ENCODE data around the gene MAP2K2.
A peak's percentile ranks its signal among the peaks of the same experiment; 100 is the strongest.
"Not testable (repeated sequence)": the region's sequence is repeated elsewhere in the genome, so short reads cannot be mapped to it uniquely, and the experiment has no call there.

MAP2K2 gene

DNA sequence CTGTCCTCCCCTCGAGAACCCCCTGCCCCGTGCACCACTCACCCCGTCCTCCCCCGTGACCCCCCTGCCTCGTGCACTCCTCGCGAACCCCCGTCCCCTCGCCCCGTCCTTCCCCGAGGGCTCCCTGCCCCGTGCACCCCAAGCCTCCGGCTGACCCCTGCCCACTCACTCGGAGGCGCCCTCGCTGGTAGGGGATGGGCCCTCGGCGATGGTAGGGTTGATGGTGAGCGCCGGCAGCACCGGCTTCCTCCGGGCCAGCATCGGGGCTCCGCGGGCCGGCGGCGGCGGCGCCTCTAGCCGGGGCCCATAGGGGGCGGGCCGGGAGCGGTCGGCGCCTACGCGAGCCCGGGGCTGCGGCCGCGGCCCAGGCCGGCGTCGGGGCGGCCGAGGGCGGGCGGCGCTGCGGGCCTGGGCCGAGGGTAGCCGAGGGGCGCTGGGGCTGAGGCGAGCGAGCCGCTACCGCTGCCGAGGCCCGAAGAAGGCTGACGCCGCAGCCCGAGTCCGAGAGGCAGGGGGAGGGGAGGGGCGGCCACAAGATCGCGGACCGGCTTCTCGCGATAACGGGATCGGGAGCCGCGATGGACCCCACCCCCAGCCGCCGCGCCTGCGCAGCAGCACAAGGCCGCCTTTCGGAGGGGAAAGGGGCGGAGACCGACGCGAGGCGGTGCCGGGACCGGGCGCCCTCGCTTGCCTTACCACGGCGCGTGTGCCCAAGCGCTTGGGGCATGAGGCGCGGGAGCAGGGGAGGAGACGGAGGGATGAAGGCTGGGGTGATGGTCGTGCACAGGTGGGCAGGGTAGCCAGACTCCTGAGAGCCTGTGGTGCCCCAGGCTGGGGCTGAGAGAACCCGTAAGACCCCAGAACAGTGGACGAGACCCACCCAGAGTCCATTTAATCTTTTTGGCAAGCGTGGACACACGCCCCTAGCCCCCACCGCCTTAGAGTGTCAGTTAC, at the start of gene MAP2K2:
Gene MAP2K2, minus strand, starts transcription at position 508 of the 954 bp plus-strand sequence. Its CDS starts 247 bp downstream, at position 261.
- DNase-seq = peak; percentile 98

DNA sequence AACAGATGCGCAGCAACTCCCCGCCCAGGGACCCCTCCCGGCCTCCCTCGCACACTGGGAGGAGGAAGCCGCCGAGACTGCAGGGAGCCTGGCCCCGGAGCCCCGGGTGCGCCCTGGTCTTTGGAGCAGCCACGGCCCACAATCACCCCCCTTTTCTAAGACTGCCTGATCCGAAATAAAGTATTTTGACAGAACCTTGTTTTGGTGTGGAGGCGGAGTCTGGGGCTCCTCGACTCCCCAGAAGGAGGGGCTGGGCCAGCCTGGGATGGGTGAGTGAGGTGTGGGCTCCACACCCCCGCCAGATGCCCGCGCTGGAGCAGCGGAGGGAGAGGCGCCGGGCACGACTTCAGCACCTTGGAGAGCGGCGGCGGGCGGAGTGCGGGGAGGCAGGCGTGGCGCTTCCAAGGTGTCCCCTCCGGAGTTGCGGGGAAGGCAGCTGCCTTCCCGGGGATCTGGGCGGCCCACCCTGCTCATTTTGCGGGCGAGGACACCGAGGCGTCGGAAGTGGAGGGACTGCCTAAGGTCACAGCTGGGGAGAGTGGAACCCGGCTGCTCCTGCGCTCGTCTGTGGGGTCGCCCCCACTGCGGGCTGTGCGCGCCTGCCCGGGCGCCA, 49.0 kb upstream of the MAP2K2 start:
- DNase-seq = peak; percentile 70

DNA sequence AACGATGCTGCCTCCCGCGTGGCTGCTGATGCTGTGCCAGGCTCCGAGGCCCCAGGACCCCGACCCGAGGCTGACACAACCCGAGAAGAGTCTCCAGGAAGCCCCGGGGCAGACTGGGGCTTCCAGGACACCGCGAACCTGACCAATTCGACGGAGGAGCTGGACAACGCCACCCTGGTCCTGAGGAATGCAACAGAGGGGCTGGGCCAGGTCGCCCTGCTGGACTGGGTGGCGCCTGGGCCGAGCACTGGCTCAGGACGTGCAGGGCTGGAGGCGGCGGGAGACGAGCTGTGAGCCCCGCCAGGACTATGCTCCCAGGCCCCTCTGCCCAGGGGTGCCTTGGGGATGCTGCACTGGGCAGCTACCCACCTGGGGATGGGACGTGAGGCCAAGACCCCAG, 47.8 kb upstream of the MAP2K2 start:
- DNase-seq = no peak

DNA sequence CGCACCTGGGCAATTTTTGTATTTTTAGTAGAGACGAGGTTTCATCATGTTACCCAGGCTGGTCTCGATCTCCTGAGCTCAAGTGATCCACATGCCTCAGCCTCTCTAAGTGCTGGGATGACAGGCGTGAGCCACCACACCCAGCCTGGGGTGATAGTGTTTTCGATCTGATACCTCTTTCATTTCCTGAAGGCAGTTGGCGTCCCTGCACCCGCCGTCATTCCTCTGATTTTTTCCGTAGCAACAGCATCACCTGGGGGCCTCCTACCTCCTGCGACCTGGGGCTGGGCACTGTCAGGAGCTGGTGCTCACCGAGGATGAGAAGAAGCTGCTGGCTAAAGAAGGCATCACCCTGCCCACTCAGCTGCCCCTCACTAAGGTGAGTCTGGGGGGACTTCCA, 40.3 kb upstream of the MAP2K2 start:
- DNase-seq = no peak

DNA sequence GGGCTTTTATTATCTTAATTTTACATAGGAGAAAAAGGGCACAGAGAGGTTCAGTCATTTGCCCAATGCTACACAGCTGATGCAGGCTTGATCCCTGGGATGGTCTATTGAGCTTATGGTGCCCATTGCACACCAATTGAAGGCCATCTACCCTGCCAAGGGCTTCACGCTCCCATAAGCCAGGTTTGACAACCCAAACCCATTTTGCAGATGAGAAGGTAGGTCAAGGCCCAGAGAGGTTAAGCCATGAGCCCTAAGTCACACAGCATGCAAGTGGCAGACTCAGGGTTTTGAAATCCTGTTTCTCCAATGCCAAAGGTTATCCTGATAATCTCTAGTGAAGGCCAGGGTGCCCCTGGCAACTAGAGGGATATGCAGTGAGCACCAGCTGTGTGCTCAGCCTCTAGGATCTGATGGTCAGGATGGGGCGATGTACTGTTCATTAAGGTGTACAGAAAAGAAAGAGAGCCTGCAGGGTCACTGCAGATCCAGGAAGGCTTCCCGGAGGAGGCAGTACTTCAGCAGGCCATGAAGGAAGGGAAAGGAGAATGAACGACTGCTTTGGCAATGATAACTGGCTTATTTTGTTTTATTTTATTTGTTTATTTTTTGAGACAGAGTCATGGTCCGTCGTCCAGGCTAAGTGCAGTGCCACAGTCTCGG, 37.6 kb upstream of the MAP2K2 start:
- no peak for DNase-seq

DNA sequence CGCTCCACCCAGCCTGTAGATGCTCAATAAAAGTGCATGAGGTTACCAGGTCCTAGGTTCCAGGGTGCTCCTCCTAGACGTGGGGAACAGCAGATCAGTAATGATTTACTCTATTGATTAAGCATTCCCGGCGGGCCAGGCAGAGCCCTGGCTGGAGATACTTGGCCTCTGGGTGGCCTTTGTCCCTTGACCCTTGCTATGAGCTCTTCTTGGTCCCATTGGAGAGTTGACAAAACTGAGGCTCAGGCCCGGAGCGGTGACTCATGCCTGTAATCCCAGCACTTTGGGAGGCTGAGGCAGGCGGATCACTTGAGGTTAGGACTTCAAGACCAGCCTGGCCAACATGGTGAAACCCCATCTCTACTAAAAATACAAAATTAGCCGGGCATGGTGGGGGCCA, 34.0 kb upstream of the MAP2K2 start:
- not testable (repeated sequence) for DNase-seq

DNA sequence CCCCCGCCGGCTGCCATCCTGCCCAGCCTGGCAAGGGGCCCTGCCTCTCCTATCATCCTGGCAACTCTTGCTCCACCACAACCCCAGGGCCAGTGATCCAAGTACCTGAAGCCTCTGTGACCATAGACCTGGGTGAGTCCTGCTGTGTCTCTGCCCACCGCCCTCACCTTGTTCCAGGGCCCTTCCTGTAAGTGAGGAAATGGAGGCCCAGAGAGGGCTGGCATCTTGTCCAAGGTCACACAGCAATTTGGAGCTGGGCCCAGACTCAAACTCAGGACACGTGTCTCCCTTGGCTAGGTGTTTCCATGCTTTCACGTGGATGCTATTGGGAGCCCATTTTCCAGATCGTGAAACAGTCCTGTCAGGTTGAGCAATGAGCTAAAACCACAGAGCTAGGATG, 33.2 kb upstream of the MAP2K2 start:
- DNase-seq = no peak

DNA sequence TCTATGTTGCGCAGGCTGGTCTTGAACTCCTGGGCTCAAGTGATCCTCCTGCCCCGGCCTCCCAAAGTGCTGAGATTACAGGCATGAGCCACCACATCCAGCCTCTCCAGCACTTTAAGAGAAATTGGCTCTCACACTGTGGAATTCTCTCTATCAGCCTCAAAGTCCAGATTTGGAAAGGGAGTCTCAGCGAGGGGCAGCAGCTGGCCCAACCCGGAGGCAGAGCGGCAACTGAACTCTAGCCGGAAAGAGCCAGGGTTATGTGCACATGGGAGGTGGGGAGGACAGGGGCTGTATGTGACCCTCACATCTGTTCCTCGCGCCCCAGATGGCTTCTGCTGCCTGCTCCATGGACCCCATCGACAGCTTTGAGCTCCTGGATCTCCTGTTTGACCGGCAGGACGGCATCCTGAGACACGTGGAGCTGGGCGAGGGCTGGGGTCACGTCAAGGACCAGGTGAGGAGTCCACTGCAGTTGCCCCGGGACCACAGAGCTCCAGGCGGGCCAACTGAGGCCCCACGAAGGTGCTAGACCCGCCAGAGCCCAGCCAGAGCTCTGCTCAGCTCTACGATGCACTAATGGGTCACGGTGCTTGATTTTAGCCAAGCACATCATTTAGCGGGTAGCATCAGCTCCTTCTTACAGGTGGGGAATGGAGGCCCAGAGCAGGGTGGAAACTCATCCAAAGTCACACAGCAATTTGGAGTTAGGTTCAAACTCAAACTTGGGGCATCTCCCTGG, 30.8 kb upstream of the MAP2K2 start:
- DNase-seq = no peak

DNA sequence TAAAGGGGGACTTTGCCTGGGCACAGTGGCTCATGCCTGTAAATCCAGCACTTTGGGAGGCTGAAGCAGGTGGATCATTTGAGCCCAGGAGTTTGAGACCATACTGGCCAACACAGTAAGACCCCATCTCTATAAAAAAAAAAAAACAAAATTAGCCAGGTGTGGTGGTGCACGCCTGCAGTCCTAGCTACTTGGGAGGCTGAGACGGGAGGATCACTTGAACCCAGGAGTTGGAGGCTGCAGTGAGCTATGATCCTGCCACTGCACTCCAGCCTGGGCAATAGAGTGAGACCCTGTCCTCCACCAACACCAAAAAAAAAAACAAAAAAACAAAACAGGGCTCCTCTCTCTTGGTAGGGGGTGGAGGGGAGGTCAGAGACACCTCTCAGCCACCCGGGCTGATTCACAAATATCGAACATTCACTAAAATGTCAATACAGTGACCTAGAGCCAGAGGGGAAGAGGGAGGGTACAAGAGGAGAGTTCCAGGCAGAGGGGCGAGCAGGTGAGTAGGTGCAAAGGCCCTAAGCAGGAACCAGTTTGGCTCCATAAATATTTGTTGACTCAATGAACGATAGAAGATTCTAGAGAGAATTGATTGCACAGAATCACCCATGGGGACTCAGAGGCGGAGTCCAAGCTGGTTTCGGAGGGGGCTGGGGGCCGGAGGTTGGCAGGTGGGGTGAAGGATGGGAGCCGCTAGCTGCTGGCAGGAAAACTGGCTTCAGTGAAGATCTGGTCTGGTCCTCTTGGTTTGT, 28.5 kb upstream of the MAP2K2 start:
- DNase-seq = no peak

DNA sequence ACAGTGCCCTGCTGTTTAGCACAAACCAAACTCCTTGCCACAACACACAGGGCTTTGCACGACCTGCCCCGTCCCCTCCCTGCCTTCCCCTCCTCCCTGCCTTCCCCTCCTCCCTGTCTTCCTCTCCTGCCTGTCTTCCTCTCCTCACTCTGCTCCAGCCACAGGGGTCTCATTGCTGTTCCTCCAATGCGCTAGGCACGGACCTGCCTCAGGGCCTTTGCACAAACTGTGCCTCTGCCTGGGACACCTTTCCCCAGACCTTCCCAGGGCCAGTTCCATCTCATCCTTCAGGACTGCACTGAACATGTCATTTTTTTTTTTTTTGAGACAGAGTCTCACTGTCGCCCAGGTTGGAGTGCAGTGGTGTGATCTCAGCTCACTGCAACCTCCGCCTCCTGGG, 27.7 kb upstream of the MAP2K2 start:
- no peak for DNase-seq

DNA sequence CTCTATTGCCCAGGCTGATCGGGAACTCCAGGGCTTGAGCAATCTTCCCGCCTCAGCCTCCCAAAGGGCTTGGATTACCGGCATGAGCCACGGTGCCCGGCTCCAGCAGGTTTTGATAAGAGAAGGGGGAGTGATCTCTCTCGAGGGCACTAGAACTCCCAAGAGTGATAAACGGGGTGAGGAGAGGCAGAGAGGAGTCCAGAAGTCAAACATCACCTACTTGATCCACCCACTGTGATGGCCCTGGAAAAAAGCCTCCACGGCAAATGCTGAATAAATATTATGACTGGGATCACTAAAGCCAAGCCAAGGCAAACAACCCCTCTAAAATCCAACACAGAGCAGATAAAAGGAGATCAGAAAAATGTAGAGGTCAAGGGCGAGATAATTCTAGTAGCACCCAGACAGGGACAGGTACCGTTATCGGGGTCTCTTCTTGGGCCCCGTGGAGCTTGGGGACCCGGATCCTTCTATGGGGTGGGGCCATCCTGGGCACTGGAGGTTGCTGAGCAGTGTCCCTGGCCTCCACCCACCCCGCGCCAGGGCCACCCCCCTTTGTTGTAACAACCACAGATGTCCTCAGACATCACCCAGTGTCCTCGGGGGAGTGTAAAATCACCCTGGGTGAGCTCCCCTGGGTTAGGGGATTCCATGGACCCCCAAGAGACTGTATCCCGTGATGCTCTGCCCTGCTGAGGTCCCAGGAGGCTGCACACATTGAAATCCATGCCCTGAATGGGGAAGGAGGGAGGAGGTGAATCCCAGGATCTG, 25.8 kb upstream of the MAP2K2 start:
- DNase-seq = no peak

DNA sequence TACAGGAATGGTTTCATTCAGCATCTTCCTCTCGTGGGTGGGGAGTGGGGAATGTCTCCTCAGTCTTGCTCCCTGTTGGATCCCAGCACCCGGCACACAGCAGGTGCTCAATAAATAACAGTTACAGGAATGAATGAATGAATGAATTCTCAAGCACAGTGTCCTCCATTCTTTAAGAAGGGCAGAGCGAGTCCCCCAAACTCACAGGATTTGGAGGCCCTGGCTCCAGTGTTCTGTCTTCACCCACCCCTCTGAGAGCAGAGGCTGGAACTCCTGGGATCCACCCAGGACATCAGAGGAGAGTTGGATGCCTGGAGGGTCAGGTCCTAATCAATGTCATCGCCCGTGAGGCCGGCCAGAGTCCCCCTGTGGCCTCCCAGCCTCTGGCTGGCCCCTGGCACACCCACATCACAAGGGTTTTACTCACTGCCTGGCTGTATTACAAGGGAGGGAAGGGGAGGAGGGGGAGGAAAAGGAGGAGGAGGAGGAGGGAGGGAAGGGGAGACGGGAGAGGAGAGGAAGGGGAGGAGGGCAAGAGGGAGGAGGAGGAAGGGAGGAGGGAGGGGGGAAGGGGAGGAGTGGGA, 20.8 kb upstream of the MAP2K2 start:
- no peak for DNase-seq

DNA sequence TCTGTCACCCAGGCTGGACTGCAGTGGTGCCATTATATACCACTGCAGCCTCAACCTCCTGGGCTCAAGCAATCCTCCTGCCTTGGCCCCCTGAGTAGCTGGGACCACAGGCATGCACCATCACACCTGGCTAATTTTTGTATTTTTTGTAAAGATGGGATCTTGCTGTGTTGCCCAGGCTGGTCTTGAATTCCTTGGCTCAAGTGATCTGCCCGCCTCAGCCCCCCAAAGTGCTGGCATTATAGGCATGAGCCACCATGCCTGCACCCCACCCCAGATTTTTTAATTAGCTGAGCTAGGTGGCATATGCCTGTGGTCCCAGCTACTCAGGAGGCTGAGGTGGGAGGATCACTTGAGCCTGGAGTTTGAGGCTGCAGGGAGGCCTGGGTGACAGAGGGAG, 19.0 kb upstream of the MAP2K2 start:
- DNase-seq = not testable (repeated sequence)

DNA sequence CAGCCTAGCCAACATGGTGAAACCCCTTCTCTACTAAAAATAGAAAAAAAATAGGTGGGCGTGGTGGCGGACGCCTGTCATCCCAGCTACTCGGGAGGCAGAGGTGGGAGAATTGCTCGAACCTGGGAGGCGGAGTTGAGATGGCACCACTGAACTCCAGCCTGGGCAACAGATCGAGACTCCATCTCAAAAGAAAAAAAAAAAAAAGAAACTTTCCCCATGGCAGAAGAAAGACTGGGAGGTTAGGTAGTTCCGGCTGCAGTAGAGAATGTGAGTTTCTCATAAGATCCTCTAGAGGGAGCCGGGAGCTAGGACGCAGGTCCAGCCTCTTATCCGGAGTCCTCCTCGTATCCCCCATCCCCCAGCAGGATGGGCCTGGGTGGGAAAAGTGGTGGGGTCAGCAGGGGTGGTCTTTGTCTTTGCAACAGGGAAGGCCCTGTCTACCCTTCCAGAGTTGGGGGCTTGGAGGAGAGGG, 16.4 kb upstream of the MAP2K2 start:
- peak; percentile 42 for DNase-seq

DNA sequence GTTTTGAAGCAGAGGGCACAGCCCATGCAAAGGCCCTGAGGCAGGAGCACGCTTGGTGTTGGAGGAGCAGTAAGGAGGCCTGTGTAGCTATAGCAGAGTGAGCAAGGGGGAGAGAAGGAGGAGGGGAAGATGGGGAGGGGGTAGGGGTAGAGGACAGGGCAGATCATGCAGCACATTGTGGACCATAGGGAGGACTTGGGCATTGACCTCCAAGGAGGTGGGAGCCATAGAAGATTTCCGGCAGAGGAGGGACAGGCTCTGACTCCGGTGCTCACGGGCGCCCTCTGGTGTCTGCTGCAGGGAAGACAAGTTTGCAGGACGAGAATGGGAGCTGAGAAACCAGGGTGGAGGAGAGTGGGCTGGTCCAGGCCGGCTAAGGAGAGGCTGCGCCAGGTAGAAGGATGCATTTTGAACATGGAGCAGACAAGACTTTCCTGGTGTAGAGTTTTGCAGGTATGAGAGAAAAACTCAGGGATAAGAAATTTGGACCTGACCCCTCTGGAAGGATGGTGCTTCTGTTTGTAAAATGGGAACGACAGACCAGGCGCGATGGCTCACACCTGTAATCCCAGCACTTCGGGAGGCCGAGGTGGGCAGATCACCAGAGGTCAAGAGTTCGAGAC, 15.8 kb upstream of the MAP2K2 start:
- DNase-seq = peak; percentile 91

DNA sequence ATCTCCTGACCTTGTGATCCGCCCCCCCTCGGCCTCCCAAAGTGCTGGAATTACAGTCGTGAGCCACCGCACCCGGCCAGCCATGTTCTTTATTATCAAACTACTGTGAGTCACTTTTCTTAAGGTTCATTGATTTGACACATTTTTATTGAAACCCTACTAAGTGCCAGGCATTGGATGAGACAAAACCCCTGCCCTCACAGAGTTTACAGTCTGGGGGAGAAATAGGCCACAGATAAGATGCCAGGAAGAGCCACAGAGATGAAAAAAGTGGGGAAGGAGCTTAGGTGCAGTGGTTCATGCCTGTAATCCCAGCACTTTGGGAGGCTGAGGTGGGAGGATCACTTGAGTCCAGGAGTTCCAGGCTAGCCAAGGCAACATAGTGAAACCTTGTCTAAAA, 14.5 kb upstream of the MAP2K2 start:
- DNase-seq = no peak

DNA sequence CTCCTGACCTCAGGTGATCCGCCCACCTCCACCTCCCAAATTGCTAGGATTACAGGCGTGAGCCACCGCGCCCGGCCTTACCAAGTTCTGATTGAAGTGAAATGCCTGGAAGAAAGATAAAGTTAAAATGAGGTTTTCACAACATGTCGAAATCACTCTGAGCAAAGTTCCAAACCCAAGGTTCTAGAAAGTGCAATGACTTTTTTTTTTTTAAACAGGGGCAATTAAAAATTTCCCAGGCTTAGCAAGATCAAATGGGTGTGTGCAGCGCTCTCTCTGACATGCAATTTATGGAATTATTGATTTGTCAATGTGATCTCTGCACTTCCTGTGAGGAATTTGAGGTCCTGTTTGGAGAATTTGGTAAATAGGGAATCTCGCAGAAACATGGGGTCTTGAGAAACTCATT, 12.8 kb upstream of the MAP2K2 start:
- no peak for DNase-seq

DNA sequence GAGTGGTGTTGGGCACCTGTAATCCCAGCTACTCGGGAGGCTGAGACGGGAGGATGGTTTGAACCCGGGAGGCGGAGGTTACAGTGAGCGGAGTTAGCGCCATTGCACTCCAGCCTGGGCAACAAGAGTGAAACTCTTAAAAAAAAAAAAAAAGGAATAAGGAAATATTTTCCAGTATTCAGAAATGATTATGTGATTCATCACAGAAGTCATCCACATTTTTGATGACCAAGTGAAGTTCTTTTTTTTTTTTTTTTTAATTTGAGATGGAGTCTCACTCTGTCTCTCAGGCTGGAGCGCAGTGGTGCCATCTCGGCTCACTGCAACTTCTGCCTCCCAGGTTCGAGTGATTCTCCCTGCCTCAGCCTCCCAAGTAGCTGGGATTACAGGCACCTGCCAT, 11.5 kb upstream of the MAP2K2 start:
- DNase-seq = not testable (repeated sequence)

DNA sequence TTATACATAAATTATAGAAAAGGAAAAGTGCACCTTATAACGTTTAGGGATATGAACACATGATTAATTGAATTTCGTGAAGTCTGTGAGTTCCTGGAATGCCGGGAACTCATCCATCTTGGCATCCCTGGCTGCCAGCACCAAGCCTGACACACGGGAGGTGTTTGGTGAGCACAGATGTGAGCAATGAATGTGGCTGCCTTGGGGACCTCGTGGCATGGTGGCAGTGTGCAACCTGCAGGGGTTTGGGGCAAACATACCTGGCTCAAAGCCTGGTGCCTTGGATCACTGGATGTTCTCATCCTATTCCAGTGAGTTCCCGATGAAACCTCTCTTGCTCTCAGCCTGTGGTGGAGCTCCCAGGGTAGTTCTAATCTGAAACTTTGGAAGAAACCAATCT, 10.4 kb upstream of the MAP2K2 start:
- DNase-seq = no peak

DNA sequence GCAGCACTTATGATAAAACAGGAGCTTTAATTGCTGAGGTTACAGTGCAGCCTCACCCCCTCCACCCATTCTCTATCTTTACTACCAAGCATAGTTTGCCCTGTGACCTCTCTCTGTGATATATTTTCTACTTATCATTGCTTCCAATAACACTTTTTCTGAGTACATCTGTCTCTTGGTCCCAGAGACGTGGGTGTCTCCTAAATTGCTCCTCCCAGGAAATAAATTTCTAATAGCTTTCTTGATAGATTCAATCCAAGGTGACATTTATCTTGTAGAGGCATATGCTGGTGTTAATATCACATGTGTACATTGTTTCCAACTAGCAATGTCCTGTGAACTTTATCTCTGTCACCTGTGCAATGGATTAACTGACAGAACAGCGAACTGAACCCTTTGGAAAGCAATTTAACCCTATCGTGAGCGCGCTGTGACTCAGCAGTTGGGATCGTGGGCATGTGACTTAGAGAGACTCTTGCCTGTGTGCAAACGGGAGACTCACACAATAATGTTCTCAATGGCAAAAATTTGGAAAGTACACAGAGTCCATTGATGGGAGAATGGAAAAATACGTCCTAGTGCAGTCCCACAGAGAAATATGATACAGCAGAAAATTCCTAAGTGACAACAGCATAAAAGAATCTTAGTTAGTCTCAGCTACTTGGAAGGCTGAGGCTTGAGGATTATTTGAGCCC, 7.0 kb upstream of the MAP2K2 start:
- DNase-seq = no peak

Data from CD4-positive, alpha-beta T cell treated with Interleukin-6 for 4 hours (primary cell).